NCI-H2196 treated with DMSO at 0.1 percent for 48 hours (cell line): ENCODE data around the gene P2RX4.
"Not testable (repeated sequence)": the region's sequence is repeated elsewhere in the genome, so short reads cannot be mapped to it uniquely, and the experiment has no call there.

Source experiments
- DNase-seq: peaks from one replicate; lab custom pipeline; 2025; ENCODE audit not compliant: unreplicated experiment; lab: John Stamatoyannopoulos, UW

Gene P2RX4

GRCh38 chr12:121219353-121219986 is 9.5 kb downstream of the P2RX4 start:
- DNase-seq = no peak

- no peak for DNase-seq
Observed at GRCh38 chr12:121222847-121223246, 12.9 kb downstream of the P2RX4 start.

DNA sequence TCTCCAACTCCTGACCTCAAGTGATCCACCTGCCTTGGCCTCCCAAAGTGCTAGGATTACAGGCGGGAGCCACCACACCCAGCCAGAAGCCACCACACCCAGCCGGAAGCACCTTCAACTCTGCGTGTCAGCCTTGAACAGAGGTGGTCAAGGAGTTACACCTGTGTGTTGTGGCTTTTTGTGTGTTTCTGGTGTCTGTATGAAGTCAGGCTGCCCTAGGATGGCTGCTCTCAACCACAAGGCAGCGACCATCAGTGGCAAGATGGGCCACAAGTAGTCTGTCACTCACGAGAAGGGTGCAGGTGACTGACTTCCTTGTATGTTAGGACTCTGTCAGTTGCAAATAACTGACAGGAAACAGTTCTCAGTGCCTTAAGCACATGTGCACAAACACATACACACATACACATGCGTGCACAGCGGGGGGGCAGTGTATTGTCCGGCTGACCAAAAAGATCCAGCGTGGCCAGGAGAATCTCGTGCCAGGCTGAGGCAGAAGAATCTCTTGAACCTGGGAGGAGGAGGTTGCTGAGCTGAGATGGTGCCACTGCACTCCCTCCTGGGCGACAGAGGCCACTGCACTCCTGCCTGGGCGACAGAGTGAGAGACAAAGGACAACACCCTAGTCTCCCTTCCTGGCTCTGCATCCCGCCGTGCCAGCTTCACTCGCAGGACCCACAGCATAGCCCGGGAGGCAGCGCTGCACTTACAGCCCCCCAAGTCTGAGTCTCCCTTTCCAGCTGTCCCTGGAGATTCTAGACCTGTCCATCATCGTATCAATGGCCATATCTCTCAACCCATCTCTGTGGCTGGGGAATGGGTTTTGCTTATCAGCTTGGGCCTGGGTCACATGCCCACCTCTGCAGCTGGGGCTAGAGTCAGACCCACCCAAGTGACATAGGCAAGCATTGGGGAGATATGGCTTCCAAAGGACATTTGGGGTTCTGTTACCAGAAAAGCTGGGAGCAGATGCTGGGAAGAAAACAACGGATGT is 13.7 kb downstream of the P2RX4 start:
- DNase-seq = no peak

DNA sequence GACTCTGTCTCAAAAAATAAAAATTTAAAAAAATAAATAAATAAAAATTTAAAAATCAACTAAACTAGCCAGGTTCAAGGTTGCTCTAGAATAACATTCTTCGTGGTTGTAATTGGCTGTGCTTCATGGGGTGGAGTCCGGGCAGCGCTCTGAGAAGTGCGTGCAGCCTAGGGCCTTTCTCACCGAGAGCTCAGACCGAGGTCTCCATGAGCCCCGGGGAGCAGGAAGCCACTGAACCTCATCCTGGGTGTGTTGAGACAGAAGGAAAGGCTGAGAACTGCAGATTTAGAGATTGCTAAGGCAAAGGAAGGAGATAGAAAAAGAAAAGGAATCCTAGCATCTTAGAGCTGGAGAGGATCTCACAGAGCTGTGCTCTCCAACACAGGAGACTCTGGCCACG is 14.7 kb downstream of the P2RX4 start:
- DNase-seq = no peak

DNA sequence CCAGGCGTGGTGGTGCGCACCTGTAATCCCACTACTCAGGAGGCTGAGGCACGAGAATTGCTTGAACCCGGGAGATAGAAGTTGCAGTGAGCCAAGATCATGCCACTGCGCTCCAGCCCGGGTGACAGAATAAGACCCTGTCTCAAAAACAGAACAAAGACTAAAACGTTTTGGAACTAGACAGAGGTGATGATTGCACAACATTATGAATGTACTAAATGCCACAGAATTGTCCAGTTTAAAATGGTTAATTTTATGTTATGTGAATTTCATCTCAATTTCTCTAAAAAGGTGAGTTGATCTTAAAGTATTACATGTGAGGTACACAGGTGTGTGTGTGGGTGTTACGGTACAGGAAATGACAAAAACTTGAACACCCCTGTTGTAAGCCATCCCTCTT is 16.5 kb downstream of the P2RX4 start:
- DNase-seq = no peak

- not testable (repeated sequence) for DNase-seq
Observed at GRCh38 chr12:121226871-121227270, 16.9 kb downstream of the P2RX4 start.

GRCh38 chr12:121227294-121227693 is 17.4 kb downstream of the P2RX4 start:
- DNase-seq = peak; percentile 69

GRCh38 chr12:121228919-121229665 is 19.2 kb downstream of the P2RX4 start:
- no peak for DNase-seq

GRCh38 chr12:121229826-121230537 is 20.1 kb downstream of the P2RX4 start:
- not testable (repeated sequence) for DNase-seq

DNA sequence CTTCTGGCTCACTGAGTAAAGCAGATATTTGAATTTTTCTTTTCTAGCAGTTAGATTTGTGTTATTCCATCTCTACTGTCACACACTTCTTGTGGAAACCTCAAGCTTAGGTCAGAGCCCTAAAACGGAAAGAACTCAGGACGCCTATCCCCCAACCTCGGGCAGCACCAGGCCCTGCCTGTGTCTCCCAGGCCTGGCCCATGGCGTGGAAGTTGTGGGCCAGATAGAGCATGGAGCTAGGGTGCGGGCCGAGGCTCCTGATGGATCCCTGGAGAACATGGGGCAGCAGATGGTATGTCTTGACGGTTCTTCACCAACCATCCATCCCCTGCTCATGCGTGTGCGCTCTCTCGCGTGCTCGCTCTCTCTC is 20.6 kb downstream of the P2RX4 start:
- no peak for DNase-seq

DNA sequence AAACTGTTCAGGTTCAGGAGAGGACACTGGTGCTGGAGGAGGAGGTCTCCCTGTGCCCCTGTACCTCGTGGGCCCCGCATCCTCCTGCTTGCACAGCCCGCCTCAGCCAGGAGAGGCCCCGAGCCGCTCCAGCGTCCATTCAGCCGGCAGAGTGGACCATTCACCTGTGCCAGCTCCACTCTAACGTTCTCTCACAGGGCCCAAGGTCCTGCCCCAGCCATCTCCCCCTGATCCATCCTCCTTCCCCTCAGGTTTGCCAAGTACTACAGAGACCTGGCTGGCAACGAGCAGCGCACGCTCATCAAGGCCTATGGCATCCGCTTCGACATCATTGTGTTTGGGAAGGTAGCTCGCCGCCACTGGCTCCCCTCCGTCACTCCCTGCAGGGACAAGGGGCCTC is 22.2 kb downstream of the P2RX4 start:
- DNase-seq = no peak

DNA sequence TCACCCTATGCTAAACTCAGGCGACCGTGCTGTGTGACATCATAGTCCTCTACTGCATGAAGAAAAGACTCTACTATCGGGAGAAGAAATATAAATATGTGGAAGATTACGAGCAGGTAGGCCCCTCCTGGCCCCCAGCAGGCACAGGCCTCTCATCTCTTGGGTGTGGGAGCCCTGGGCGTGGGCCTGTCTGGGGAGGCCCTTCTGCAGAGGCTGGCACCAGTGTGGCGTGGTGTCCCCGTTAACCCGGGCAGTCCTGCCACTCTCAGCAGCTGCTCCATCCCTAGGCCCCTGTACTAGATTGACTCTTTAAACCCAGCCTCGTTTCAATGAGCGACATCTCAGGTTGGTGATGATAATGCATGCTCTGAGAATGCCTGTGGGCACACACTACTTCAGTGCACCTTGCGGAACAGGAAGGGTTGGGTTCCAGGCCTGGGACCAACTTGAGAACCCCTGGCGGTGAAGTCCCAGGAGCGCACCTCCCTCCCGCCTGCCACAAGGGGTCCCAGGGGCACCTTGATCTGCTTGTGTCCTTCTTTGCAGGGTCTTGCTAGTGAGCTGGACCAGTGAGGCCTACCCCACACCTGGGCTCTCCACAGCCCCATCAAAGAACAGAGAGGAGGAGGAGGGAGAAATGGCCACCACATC is 23.2 kb downstream of the P2RX4 start:
- DNase-seq = no peak

DNA sequence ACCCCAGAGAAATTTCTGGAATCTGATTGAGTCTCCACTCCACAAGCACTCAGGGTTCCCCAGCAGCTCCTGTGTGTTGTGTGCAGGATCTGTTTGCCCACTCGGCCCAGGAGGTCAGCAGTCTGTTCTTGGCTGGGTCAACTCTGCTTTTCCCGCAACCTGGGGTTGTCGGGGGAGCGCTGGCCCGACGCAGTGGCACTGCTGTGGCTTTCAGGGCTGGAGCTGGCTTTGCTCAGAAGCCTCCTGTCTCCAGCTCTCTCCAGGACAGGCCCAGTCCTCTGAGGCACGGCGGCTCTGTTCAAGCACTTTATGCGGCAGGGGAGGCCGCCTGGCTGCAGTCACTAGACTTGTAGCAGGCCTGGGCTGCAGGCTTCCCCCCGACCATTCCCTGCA is 23.7 kb downstream of the P2RX4 start:
- DNase-seq = no peak

DNA sequence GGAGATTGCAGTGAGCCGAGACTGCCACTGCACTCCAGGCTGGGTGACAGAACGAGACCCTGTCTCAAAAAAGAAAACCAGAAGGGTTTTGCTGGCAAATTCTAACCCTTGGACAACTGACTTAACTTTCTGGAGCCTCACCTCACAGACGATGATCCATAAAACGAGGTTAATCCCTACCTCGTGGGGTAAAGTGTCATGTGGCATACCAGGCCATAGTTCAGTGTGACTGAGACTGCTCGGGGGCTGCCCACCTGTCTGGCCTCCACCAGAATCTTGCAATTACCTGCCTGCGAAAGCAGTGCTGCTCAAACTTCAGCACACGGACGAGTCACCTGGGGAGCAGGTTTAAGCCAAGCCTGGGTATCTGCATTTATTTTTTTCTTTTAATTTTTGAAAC is 26.8 kb downstream of the P2RX4 start:
- DNase-seq = no peak

DNA sequence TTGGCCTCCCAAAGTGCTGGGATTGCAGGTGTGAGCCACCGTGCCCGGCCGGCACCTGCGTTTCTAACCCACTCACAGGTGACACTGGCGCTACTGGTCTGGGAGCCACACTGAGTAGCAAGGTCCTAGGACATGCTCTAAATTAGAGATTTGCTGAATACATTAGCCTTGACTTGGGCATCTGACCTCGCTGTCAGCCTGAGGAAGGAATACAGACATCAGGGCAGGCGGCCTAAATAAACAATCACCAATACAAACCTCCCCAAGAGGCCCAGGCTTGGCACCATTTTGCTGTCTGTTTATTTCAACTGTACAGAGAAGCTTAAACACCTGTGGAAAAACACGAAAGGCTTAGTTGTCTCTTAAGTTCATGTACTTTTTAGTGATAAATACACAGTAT is 27.5 kb downstream of the P2RX4 start:
- DNase-seq = peak; percentile 57

GRCh38 chr12:121238086-121238485 is 28.2 kb downstream of the P2RX4 start:
- no peak for DNase-seq

GRCh38 chr12:121238604-121239350 is 28.8 kb downstream of the P2RX4 start:
- peak; percentile 81 for DNase-seq

DNA sequence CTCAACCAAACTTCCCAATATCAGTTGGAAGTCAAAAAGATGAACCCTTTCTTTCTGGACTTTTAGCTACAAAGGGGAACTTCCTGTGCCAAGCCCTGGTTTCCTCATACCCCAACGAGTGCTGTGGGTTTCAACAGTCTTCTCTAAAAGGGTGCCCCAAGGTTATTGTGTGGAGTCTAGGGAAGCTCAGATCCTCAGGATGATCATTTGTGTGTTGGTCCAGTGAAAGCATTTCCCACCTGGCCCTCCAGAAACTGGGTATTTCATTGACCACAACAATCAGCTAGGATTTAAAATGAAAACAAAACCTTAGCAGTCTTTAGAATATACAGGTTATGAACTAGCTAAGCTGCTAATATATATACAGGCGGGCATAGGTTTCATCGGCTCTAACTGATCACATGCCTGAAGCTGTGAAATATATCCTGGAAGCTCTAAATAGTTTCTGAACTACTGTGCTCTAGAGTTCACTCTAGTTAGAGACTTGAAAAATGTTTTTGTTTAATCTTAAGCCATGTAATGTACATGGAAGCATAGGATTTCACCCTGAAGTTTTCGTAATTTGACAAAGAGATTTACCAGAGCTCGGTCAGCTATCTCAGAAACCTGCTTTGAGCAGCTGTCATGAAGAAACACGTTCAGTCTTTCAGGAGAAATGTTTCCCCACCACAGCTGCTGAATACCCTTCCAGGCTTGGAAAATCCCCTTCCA is 29.6 kb downstream of the P2RX4 start:
- DNase-seq = no peak

DNA sequence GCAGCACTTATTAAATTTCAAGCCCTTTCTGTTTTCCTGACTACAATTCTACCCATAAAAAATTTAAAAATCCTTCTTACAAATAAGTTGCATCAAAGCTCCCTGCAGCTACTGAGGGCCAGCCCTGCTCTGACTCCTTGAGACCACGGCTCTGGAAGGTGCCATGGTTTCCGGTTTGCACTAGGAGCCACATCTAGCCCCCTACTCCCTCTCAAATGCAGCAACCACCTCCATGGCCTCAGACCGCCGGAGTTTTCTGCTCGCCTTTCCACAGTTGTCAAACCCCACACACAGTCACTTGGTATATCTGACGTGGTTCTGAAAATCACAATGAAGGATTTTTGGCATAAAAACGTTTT is 30.1 kb downstream of the P2RX4 start:
- no peak for DNase-seq
